GM08714 (cell line): Measurements from ENCODE around the gene ADAM23.

Experiments
- H3K4me3 ChIP-seq: fragments of 200-500 bp; sonication (Bioruptor generic); 2 replicates; pipeline ENCODE4 v1.5.1; 2014; ENCODE audit warnings: mild to moderate bottlenecking, low read length, inconsistent platforms
- ZNF274 ChIP-seq: IDR thresholded peaks from 2 replicates; pipeline ENCODE4 v1.6.1; 2012; ENCODE audit warnings: mild to moderate bottlenecking, low read depth, low read length

ADAM23 gene

DNA sequence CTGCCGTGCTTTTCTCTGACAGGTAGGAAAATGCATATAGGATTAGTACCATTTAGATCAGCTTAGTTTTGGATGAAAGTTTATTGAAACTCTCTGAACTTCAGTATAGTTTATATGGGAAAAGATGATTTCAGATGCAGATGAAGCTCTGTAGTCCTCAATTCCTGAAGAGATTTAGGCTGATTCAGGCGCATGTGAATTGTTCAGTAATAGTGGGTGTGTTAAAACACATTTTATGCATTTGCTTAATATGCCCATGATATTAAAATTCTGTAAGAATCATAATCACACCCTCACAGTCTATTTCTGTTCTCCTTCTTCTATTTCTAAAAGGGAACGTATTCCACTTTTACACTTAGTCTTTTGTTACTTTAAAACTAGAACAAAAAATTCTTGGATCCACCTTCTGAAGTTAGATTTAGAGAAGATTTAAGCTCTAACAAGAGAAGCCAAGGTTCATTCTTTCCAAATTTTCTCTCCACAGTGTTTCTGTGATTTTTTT is 154.4 kb downstream of the ADAM23 start:
- no peak for TF ChIP-seq ZNF274

DNA sequence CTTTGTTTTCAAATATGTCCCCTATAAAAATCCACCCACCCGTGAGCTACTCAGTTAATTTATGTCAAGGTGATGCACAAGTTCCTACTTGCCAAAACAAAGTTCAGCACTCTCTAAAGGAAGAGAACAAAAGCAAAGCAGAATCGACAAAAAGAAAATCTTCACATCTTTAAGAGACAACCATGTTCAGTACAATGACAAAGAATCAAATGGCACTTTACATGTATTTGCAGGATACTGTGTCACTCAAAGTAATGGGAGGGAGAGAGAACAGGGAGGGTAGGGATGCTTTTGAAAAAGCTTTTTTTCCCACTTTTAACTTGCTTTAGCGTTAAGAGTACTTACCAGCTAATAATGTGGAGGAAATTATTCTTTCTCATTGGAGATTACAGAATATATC is 159.9 kb downstream of the ADAM23 start:
- H3K4me3 ChIP-seq = no peak overlapping the region
- TF ChIP-seq ZNF274 = no peak

More for the DNA sequence above, 154.4 kb downstream of the ADAM23 start:
- H3K4me3 ChIP-seq = no peak overlapping the region

DNA sequence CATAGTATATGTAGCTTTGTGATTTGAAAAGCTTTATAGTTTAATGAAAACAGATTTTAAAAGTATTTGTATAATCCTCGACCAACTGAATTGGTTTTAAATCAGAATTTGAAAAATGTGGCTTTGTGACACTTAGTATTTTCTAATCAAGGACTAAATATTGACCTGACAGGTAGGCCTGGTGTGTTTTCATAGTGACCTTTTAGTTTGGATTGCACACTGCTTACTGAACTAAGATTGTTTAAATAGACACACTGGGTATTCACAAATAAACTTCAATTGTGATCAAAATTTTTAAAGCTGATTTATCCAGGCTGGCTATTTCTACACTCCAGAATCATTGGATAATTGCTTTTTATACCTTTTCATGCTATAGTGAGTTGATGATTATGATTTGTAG is 167.1 kb downstream of the ADAM23 start:
- TF ChIP-seq ZNF274 = no peak

DNA sequence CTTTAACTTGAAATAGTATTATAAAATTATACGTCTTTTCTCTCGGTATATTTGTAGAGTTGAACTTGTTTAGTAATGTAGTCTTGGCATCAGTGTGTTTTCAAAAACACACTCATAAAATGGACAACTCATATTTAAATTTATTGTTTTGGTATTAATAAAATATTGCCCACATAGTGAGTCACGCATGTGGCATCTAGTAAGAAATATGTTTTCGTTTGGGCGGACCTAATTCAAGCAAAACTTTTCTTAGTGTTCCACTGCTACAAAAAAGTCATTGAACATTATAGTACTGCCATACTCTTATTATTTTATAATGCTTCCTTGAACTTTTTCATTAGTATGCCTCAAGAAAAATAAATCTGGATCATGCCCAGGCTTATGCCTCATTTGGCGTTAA is 167.9 kb downstream of the ADAM23 start:
- TF ChIP-seq ZNF274 = no peak
- H3K4me3 ChIP-seq = no peak overlapping the region

More for the DNA sequence above, 167.1 kb downstream of the ADAM23 start:
- no peak overlapping the region for H3K4me3 ChIP-seq

DNA sequence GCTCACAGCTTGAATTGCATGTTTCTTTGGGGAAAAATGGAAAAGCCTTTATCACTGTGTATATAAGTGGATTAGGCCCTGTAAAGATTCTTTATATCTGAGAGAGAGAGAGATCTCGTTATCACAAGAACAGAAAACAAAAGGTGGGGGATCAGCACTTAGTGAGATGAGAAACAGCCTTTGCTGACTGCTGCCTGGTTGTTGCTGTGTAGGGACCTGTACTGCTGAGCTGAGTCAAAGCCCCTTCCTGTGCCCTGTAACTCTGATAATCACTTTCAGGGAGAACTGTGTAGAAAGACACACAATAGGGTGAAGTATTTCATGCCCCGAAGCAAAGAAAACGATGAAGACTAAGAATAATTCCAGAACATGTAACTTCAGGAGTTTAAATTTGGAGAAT is 168.4 kb downstream of the ADAM23 start:
- no peak overlapping the region for H3K4me3 ChIP-seq
- no peak for TF ChIP-seq ZNF274

DNA sequence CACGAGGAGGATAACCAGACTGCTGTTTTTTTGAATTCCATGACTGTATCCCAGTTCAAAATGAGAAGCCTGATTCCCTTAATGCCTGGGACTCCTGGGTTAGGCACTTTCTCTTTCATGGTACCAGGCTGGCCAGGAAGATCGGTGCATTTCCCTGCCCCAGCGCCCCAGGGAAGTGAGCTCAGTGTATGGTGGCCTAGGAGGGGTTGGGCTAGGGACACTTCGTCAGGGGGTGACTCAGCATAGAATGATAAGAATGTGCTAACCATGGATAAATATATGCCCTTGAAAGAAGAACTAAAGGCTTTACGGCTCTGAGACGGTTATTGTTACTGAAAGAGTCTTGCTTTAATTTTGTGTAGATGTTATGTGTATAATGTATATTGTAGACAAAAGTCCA is 171.5 kb downstream of the ADAM23 start:
- no peak overlapping the region for H3K4me3 ChIP-seq
- TF ChIP-seq ZNF274 = no peak

DNA sequence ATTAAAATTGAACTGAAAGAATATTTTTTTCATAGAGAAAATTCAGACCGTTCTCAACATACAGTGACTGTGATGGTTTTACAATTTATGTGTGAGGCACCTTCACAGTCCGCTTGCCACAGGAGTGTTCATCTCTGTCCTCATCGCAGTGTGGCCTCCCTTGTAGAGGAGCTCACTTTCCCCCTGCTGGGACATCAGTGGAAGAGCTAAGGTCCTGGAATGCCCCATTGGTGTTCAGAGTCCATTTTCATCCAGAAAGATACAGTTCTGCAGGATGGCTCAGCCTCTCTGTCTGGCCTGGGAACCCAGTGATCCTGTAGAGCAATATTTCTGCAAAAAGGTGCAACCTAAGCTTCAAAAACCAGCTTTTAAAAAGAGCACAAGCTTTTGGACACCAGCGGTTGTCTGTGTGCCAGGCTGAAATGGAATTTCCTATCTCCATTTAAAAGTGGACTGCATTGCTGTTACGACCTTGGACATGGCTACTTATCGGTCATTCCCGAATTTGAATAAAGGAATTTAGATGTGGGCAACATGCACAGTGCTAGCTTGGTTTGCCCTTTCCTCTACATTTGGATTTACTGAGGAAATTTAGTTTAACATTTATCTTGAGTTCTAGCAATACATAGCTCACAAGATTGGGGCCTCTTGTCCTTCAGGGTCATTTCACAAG is 172.2 kb downstream of the ADAM23 start:
- H3K4me3 ChIP-seq = no peak overlapping the region
- no peak for TF ChIP-seq ZNF274

DNA sequence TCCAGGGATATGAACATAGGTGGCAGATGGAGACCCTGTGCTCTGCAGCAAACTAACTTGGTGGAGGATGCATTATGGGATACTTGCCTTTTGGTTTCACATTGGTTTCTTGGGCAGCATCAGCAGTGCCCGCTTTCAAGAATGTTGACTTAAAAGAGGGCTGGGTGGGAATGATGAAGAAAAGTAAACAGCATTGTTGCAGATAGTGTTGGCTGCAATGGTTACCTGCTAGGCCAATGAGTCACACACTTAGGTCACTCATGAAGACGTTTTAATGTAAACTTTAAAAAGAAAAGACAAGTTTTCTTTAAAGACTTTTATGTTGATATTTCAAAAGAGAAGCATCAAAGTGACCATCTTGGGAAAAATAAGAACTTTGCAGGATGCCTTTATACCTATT is 172.8 kb downstream of the ADAM23 start:
- no peak overlapping the region for H3K4me3 ChIP-seq
- TF ChIP-seq ZNF274 = no peak

DNA sequence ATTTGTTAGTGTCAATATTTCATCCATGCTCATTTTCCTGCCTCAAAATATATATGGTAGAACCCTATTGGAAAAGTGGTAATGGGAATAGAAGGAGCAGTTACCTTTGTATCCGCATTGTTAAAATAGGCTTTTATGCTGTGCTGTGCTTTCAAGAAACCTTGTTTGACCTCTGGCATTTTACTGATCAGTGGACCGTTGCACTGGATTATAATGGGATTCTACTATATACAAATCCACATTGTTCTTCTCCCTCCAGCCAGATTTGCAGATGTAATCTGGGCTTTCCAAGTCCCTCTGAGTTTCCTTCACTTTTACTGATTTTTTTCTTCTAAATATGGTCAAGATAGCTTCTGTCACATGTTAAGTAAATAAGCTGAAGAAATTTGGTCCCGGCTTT is 175.7 kb downstream of the ADAM23 start:
- H3K4me3 ChIP-seq = no peak overlapping the region
- TF ChIP-seq ZNF274 = no peak

DNA sequence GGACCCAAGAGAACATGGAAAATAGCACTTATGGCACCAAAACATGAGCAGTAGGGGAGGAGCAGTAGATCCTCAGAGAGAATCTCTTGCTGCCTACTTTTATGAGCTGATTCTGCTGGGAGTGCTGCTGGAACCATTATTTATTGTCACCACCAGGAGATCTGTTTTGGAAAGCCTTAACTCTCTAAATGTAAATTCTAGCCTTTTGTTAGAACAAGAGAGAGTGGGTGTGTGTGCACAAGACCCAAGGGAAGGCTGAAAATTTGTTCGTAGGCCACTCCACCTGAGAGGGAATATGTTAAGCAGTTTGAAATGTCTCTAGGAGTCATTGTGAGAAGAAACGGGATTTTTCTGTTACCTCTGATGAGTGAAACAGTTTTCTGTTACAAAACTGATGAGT is 182.8 kb downstream of the ADAM23 start:
- TF ChIP-seq ZNF274 = no peak
- no peak overlapping the region for H3K4me3 ChIP-seq

DNA sequence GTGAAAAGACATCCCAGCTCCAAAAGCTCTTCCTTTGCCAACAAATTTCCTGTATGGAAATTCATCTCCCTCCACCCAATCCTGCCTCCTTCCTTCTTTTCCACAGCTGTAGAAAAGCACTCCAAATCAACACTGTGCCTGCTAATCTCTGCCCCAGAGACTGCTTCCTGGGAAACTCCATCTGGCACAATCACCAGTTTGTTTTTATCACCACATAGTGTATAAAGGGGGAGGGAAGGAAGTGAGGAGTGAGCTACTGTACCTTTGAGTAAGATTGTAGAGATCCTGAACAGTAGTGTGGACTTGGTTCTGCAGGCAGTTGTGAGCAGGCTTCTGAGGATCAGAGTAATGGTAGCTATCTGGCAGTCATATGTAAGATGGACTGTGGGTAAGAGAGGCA is 184.3 kb downstream of the ADAM23 start:
- TF ChIP-seq ZNF274 = no peak
- no peak overlapping the region for H3K4me3 ChIP-seq

DNA sequence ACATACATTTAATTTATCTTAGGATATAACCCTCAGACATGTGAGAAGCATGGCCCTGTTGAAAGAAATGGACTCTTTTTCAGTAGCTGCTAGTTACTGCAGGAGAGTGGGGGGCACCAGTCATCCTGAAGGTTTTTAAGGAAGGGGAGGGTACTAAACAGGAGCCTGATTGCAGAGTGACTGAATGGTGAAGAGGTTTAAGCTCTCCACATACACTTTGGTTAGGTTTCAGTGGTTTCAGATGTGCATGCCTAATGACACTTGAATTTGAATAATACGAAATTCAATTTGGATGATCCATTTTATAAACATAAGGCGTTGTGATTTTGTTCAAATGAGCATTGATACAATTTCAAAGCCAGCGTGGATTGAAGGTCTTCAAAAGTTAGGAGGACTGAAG is 188.0 kb downstream of the ADAM23 start:
- H3K4me3 ChIP-seq = no peak overlapping the region
- no peak for TF ChIP-seq ZNF274

DNA sequence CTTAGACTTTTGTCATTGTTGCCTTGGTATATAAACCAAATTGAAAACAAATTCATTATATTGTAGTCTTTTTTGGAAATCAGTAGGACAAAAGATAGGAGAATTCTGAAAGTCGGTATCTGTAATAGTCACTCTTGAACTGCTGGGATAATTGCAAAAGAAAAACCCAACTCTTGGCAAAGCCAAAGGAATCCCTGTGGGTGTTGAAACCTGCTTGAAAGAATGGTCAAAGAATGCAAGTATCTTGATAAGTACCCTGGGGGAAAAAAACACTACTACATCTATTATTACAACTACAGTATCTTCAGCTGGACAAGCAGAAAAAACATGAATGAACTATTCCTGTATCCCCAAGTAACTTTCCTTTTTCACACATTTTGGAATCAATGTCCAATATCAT is 191.7 kb downstream of the ADAM23 start:
- TF ChIP-seq ZNF274 = no peak
- H3K4me3 ChIP-seq = no peak overlapping the region

DNA sequence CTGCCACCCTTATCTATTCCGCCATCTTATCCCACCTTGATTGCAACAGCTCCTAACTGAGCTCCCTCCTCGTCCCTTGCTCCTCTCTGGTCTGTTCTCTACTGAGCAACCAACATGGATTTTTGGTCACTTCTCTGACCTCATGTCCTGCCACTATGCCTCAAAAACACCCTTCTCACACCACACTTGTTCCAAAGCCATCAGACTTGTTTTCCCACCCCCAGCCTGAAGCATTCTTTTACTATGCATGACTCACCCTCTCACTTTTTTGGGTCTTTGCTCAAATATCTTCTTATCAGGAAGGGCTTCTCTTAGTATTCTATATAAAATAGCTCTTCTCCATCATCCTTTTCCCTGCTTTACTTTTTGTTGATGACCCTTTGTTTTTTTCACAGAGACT is 196.3 kb downstream of the ADAM23 start:
- no peak overlapping the region for H3K4me3 ChIP-seq
- no peak for TF ChIP-seq ZNF274

DNA sequence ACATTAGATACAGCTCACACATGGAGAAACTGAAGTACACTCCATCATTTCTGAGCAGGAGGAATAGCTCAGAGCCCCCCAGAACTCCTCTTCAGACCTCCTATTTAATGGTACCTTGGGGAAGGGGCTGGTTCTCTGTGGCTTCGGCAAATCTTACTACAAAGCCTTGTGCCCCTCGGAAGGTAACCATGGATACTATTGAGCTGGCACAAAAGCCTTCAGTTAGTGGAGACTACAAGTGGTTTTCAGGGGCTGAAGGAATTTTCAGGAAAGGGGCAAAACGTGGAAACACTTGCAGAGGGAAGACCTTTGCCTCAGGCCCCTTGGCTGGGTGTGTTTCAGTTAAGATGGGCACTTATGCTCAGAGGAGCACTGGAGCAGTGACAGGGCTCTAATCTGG is 197.9 kb downstream of the ADAM23 start:
- no peak overlapping the region for H3K4me3 ChIP-seq
- TF ChIP-seq ZNF274 = no peak
